ENCODE data around the gene DIP2B.

- TF ChIP-seq CTCF (IDR thresholded peaks at IDR 0.05) (no peak), POLR2A (IDR thresholded peaks at IDR 0.05) (no peak)
Observed at GRCh38 chr12:50661300-50662115, 156.7 kb downstream of the DIP2B start.

All from ovary (tissue), 3 donors.